ENCODE data around the gene PLBD1.

The PLBD1 gene

DNA sequence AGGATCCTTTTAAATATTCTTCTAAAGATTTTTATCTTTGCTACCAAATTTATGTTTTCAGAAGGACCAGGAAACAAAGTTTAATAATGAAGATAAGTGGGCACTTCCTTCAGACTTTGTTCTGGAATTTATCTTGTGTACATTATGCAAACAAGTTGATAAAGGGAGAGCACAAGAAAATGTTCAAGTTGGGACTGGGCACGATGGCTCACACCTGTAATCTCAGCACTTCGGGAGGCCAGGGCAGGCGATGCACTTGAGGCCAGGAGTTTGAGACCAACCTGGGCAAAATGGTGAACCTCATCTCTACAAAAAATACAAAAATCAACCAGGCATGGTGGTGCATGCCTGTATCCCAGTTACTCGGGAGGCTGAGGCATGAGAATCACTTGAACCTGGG lies 4.6 kb downstream of the PLBD1 start:
- DNase-seq, result no peak

DNA sequence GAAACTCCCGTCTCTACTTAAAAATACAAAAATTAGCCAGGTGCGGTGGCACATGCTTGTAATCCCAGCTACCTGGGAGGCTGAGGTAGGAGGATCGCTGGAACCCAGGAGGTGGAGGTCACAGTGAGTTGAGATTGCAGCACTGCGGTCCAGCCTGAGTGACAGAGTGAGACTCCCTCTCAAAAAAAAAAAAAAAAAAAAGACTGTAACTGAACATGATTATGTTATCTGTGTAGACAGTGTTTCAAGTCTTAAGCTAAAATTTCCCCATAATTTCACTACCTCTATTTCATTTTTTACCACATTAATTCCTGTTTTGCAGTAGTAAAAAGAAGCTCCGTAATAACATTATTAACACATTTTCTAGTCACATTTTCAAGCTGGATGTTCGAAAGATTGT lies 5.4 kb downstream of the PLBD1 start:
- DNase-seq, result no peak

DNA sequence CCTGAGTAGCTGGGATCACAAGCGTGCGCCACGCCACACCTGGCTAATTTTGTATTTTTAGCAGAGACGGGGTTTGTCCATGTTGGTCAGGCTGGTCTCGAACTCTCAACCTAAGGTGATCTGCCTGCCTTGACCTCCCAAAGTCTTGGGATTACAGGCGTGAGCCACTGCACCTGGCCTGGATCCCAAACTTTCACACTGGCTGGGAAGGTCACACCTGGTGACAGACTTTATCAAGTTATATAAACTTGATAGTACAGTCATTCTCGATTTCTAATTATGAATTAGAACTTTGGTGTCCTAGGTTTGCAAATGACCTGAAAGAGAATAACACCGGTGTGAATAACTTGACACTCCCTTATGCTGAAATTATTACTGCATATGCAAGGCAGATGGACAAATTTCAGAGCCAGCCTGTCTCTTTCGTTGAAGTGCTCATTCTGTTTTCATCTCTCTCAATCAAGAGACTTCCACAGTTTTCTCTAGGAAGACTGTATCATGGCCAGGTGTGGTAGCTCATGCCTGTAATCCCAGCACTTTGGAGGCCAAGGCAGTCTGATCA lies 5.9 kb downstream of the PLBD1 start:
- no peak for DNase-seq

DNA sequence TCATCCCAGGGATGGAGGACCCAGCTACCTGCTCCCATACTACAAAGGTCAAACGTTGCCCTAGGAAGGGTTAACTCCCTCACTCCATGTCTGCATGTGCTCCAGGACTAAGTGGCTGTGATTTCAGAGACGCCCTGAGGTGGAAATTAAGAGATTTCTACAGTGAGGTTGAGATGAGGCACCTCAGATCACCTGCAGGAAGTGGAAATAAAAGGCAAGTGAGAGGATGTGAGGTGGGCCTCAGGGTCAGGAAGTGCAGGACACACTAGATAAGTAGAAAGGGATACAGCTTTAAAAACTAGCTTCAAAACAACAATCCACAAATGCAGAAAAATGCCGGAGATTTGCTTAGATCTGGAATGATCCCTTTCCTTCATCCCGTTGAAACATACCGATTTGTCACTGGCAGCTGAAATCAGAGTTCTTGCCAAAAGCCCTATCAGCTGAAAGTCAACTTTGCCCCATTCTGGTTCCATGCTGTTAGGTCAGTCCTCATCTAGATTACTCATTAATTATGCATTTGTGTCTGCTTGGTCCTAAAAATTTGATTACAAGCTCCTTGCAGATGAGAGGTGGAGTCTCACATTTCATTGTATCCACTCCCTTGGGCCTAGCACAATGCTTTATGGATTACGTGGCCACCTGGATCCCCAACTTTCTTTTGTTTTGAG lies 6.6 kb downstream of the PLBD1 start:
- DNase-seq, result no peak

DNA sequence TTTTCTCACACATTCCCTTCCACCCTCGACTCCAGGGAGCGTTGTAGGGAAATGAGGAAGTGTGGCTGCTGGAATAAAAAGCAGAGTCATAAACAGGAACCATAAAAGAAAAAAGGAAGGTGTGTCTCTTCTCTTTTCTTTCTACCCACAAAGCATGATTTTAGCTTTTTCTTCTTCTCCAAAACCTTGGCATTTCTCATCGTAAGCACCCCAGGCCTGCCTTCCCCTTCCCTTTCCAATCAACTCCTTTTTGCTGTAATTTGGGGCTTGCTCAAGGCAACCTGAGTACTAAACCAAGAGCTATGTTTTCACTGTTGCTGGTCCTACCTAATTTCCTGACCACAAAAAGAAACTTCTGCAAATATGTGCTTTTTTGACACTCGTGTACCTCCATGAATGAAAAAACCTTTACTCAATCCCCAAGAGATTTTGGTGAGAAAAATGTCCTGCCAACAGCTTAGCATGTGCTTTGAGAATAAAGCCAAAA lies 9.2 kb downstream of the PLBD1 start:
- DNase-seq, result peak; percentile 9

DNA sequence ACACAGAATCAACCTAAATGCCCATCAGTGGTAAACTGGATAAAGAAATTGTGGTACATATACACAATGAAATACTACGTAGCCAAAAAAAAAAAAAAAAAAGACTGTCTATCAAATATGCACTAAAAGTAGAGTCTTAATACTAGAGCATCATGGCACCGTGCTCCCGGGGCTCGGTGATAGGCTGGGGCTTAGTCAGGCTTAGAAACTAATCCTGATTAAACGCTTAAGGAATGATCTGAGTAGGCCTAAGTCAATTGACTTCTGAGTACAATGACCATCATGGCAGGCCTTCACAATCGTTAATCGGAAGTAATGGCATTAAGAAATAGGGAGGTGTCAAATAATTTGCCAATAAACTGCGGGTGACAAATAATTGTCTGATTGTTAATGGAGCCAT lies 9.7 kb downstream of the PLBD1 start:
- no peak for DNase-seq

DNA sequence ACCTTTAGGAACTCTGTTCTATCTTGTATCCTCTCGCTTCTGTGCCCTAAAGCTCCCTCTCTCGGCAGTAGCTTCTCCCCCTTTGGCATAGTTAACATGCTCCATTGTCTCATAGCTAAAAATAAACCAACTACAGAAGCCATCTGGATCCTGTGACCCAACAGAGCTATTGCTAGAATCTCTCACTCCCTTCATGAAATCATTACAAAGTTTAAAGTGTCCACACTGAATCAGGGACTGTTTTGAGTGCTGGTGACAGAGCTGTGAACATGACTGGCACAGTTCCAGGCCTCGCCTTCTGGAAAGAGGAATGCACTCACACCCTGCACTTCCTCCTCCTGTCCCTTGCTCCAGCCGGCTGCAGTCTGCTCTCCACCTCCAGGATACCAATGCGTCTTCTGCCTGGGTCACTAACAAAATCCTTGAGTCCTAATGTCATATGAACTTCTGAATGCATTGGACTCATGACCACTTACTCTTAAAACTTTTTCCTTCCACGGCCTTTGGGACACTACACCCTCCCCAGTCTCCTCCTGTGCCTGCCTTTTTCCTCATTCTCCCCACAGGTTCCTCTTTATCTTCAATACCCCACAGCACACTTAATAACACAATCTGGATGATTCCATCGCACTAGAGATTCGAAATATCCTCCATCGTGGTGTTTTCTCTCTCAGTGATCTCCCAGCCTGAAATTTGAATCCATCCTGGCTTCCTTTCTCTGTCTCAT lies 13.2 kb downstream of the PLBD1 start:
- peak; percentile 37 for DNase-seq

DNA sequence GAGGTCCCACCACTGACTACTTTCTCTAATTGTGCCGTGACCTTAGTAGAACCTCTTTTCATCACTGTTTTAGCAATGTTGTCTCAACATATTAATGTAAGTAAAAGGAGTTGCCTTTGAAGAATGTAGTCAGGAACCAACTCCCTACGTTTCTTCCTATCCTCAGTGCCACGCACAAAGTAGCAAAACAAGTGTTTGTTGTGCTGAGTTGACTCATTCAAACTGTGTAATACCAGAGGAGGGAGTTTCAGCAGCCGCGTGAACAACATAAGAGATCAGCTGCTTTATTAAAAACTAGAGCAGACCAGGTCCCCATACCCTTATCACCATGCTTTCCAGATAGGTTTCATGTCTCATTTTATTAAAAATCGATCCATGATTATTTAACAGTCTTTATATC lies 19.1 kb downstream of the PLBD1 start:
- DNase-seq, result no peak

DNA sequence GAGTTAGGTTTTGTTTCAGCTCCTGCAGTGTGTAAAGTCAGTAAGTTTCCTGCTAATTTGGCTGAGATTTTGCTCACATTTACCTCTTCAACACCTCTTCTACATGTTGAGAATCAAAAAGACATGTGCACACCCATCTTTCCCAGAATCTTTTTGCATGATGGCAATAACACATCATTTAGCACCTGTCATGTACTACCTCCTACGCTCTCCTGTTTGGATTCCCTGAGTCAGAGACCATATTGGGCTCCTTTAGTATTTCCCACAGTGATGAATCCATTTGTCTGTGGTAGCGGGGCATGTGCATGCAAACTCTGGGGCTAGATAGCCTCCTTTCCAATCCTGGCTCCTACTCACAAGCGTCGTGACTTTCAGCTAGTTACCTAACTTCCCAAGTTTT lies 20.1 kb downstream of the PLBD1 start:
- DNase-seq, result no peak

DNA sequence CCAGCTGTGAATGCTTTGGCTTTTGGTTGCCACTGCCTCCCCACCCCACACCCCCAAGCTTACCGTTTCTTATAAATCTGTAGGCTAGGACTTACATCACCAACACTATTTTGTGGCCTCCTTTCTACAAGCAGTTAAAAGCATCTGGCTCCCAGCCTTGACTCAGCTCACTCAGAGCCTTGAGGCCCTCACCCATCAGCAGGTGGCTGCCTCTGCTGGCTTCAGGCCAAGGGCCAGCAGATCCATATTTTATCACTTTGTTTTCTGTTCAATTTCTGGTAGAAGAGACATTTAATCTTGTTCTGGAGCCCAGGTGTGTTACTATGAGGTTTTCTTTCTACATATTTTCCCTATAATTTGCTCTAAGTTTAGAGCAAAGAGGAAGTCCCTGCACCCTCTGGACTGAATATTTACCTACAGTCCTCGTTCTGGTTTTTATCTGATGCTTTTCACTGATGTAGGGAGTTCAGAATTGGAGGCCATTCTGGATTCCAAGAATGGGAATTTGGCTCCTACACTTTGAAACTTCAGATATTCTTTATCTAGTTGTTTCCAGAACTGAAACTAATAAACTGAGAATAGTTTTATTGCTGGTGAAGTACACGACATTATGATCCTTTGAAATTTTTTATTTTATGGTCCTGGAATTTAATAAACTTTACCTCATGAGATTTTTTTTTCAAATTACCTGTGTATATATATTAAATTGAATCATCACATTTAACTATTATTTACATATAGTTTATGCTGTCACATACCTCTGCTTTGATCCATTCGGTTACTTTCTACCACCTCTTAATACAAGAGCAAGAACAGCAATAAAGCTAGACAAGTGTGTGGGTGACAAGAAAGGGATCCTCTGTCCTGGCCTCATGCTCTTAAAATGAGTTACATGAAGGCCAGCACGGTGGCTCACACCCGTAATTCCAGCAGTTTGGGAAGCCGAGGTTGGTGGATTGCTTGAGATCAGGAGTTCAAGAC lies 22.2 kb downstream of the PLBD1 start:
- no peak for DNase-seq

DNA sequence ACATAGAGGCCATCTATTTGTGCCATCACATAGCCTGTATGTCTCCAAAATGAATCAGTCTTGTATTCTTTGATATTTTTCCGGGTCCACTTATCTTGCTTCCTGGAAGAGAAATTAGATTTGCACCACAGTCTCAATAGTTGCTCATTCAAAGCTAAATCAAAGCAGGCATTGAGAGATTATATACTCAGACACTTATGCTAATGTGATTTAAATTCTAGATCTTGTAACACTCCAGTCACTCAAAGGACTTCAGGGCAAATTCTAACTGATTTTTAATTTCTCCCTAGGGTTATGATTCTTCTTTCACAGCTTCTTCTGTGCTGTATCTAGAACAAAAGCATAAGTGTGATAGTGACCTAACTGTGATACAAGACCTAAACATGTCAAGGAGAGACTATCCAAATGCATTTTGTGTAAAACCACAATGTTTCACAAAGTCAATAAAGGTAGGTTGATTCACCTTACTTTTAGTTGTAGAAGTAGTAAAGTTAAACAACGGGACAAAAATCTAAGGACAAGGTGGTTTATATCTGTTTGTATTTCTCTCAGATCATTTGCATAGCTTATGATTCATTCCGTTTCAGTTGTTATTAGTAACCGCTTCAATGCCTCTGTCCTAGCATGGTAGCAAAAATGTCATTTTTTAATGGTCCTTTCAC lies 26.8 kb downstream of the PLBD1 start:
- no peak for DNase-seq

DNA sequence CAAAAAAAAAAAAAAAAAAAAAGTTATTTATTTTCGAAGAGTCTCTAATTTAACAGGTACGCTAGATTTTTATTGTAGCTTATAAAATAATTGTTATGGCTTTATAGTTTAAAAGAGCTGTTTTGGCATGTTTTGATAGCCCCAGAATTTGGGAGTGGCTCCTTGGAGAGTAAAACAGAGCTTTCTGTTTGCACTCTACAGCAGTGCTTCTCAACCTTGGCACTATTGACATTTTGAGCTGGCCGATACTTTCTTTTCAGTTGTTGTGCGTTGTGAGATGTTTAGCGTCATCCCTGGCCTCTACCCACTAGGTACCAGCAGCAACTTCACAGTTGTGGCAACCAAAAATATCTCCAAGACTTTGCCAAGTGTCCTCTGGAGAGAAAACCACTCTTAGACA lies 30.6 kb downstream of the PLBD1 start:
- DNase-seq, result no peak

DNA sequence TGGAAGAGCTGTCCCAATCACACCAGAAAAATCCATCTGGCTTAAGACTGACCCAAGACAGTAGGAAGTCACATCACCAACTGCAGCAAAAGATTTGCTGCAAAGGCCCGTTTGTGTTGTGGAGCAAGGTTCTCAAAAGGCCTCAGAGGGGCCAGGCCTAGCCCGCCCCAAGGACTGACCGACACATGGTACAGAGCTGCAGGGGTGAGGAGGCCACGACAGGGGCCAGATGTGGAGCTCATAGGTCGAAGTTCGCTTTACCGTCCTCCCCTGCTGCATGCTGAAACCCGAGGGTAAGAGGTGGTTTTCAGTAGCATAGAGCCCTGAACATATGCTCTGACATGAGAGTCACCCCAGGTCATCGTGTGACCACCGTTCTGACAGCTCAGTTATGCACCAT lies 35.5 kb downstream of the PLBD1 start:
- no peak for DNase-seq

DNA sequence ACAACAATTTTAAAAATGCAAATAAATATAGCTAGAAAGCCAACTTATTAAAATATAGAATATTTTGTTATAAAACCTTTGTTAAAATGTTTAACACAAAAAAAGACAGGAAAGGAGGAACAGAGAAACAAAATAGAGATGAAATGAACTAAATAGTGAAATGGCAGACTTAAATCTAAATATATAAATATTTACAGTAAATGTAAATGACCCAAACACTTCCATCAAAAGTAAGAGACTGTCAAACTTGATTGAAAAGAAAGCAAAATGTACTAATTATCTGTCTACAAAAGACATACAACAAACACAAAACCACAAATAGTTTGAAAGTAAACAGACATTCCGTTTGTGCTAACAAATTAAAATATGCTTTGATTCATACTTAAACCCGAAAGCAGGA lies 41.7 kb downstream of the PLBD1 start:
- DNase-seq, result no peak

DNA sequence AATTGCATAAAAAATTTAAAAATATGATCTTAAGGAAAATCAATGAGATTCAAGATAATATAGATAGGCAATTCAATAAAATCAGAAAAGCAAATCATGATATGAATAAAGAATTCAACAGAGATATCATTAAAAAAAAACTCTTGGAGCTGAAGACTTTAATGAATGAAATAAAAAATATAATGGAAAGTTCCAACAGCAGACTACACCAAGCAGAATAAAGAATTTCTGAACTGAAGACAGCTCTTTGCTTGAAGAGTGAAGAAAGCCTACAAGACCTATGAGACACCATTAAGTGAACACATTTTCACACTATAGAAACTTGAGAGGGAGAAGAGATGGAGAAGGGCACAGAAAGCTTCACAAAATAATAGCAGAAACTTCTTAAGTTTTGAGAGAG lies 45.9 kb downstream of the PLBD1 start:
- DNase-seq, result no peak

DNA sequence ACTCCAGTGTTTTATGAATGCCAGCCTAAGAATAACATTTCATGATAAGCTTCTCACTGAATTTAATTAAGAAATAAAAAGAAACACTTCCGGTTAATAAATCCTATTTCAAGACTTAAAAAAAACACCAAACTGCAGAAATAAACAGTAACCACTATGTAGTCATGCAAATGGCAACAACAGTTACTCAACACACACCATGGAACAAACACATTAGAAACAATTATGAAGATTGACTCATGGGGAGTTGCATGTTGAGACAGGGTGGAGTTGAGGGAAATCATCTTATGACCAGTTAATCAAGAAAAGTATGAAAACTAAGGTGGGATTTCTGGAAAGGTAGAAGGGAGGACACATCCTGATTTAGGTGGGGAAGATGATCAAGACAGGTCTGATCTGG lies 52.7 kb downstream of the PLBD1 start:
- DNase-seq, result no peak

DNA sequence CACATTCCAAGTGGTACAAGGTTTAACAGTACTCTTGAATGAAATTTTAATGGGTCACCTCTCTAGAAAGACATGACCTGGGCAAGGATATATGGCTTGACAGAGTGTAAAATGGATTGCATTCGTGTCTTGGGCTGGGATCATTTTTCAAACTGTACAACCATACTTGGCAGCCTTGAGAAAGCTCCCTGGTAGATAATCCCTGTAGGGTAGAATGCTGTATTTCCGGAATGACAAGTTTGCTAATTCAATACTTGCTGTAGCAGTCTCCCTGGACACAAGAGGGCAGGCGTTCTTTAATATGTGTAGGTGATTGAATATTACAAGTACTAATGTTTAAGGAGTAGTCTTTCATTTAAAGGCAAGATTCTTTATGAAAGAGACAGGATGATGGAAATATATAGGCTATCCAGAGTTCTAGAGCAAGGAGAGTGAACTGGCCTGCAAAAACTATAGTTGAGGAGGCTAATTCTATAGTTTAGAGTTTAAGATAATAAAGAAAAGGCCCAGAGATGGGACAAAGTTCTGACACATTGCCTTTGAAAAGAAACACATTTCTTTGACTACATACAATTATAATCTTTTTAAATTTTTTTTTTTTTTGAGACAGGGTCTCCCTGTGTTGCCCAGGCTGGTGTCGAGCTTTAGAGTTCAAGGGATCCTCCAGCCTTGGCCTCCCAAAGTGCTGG lies 53.4 kb downstream of the PLBD1 start:
- peak; percentile 73 for DNase-seq

DNA sequence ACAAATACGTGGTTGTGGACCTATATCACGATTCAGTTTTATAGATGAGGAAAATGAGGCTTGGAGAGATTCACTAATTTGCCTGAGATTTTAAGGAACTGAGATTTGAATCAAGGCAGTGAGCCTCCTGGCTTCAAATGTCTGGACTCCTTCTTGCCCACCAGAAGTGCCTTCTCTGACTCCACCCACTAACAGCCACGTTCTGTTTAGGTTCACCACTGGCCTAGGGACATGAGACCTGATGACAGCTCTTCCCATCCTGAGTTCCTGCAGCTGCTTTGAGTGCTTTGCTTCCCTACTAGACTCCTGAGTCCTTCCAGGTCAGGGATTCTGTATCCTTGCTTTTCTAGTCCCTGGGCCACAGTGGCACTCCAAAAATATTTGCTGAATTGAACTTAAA lies 57.1 kb downstream of the PLBD1 start:
- DNase-seq, result no peak

DNA sequence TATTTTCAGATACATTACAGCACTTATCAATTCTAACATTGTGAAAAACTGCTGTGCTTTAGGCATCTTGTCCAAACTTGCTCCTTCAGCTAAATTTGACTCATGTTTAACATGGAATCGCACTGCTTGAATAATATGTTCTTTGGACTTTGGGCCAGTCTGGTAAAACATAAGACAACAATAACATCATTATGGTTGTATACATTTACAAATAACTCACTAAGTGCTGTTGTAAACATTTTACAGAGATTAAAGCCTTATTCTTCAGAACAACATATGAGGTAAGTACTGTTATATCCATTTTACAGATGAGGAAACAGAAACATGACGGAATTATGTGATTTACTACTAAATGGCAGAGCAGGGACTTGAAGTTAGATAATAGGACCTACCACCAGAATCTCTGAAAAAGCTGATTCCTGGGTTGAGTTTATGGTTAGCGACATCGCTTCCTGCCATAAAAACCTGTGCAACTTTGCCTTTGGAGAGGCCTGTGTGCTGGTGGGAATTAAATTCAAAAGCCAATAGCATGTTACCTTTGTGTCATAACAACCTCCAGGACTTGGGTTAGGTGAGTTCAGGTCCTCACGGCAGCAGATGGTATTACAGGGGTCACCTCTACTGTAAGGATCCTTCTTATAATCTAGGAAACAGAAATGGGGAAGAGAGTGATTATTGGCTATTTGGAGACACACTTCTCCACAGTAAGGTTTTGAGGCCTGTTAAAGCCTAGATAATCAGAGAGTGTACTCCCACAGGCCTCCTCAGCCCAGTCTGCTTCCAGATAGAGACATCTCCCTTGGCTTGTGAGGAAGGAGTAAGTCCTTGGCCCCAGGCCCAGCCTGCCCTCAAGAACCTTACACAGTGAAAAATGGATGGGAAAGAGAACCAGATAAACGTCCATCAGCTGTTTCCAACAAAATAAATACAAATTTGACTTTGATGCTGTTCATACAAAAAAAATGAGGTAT lies 61.8 kb downstream of the PLBD1 start:
- peak; percentile 27 for DNase-seq

DNA sequence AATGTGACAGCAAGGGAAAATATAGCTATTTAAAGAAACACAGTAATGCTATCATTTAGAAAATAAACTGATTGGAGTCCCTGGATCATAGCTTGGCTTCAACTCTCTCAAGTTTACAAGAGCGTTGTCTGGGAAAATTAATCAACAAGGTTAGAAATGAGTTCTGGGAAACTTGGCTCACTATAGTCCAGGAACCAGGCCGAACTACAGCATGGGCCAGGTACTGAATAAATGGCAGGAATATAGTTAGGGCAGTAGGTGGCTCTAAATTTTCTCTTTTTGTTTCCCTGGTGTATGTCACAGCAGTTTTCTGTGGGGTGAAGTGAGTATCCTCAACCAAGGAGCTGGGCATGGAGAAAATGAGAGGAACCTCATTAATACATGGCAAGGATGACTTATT lies 72.4 kb downstream of the PLBD1 start:
- no peak for DNase-seq

DNA sequence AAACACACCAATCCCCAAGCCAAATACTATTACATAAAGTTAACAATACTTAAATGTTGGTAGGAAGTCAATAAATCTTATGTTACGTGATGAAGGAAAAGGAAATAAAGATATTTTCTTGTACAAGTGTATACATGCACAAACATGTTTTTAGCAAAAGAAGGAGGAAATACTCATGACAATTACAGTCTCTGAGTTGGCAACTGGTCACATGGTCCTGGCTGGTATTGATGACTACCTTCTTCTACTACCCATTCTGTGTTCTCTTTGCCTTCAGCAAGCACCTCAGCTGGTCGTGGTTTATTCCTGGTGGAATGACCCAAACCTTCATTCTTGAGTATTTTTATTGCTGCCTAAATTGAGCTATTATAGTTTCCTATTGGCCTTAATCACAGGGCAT lies 84.8 kb downstream of the PLBD1 start:
- DNase-seq, result no peak
